CD4-positive, alpha-beta T cell (primary cell): ENCODE measurements around the gene GPS2. TPM values are rescaled to one million over a fixed set of nuclear protein-coding genes. Genes with fewer than 3 reads are reported as not detected.
A peak's percentile ranks its signal among the peaks of the same experiment; 100 is the strongest.

Source experiments
- ATAC-seq: fragments of 200-7000 bp; cut with Tn5 transposase; one replicate; pipeline ENCODE4 v1.10.0; 2022; ENCODE audit warnings: mild to moderate bottlenecking; ENCODE audit not compliant: poor library complexity
- CTCF ChIA-PET: fragments of 350-600 bp; sonication (Branson Sonifier 250); formaldehyde crosslinking; loops from one replicate; lab custom pipeline; 2021; ENCODE audit warnings: antibody characterized with exemption, inconsistent platforms; lab: Charles Lee
- POLR2A ChIA-PET: fragments of 350-600 bp; sonication (Branson Sonifier 250); formaldehyde crosslinking; loops from one replicate; lab custom pipeline; 2021; ENCODE audit warnings: antibody characterized with exemption, inconsistent platforms; lab: Charles Lee
- DNase-seq, 14 experiments: peaks; one replicate each; pipeline ENCODE4 v3.0.0-alpha.2; 2013 to 2020; ENCODE audit warnings: mixed read lengths in 2 of 14
- H3K27ac ChIP-seq, 2 donors: one replicate each; pipeline versions ENCODE4 v1.5.1 to v1.7.0; 2013; ENCODE audit warnings: low read length in 2 of 2, low read depth in 1 of 2, mild to moderate bottlenecking in 1 of 2
- H3K27me3 ChIP-seq, 2 experiments: 1 replicate in 1 of 2; 2 replicates in 1 of 2; pipeline versions ENCODE4 v1.6.1 to v1.7.0; 2013; ENCODE audit warnings: low read length in 2 of 2, control low read depth in 1 of 2, mild to moderate bottlenecking in 1 of 2, moderate library complexity in 1 of 2; ENCODE audit not compliant: insufficient read depth in 2 of 2, control insufficient read depth in 1 of 2
- H3K36me3 ChIP-seq: one replicate; pipeline ENCODE4 v1.6.1; 2013; ENCODE audit warnings: low read length, control low read depth; ENCODE audit not compliant: insufficient read depth
- H3K4me1 ChIP-seq: one replicate; pipeline ENCODE4 v1.6.1; 2013; ENCODE audit warnings: low read length, control low read depth; ENCODE audit not compliant: insufficient read depth
- H3K4me3 ChIP-seq: one replicate; pipeline ENCODE4 v1.5.1; 2013; ENCODE audit warnings: mild to moderate bottlenecking, low read length, moderate library complexity
- H3K9me3 ChIP-seq, 2 experiments: 1 replicate in 1 of 2; 2 replicates in 1 of 2; pipeline versions ENCODE4 v1.6.1 to v1.7.0; 2013; ENCODE audit warnings: low read length in 2 of 2, mild to moderate bottlenecking in 2 of 2, control low read depth in 1 of 2, moderate library complexity in 1 of 2; ENCODE audit not compliant: control insufficient read depth in 1 of 2, insufficient read depth in 1 of 2
- H3K27ac Mint-ChIP-seq: one replicate; pipeline ENCODE4 v1.8.0; 2020; ENCODE audit warnings: mixed read lengths
- H3K27me3 Mint-ChIP-seq: one replicate; pipeline ENCODE4 v1.8.0; 2021; ENCODE audit warnings: mixed read lengths
- H3K36me3 Mint-ChIP-seq: one replicate; pipeline ENCODE4 v1.8.0; 2021; ENCODE audit warnings: low read depth, mixed read lengths
- H3K4me1 Mint-ChIP-seq: one replicate; pipeline ENCODE4 v1.8.0; 2021; ENCODE audit warnings: low read depth, mixed read lengths
- H3K4me3 Mint-ChIP-seq: one replicate; pipeline ENCODE4 v1.8.0; 2020; ENCODE audit warnings: mild to moderate bottlenecking, mixed read lengths
- H3K9me3 Mint-ChIP-seq: one replicate; pipeline ENCODE4 v1.8.0; 2020; ENCODE audit warnings: mixed read lengths
- intact Hi-C, 2 experiments: fragments of 100-400 bp; cut with DNase I in 1 of 2; cut with micrococcal nuclease in 1 of 2; formaldehyde crosslinking; loops; one replicate each; pipeline versions ENCODE4 v1.15.1 to v1.9.0; 2023 to 2025; cut with DNase I, micrococcal nuclease
- total RNA-seq, 174 experiments: library from RNA in 2 of 174; stranded (reverse) in 2 of 174; gene quantifications; one replicate each; pipeline ENCODE4 v1.2.3 and lab custom pipeline; 2021 to 2026
- TF ChIP-seq, protein P1 (sequence below): fragments of 200-600 bp; IDR thresholded peaks from one replicate; pipeline ENCODE4 v1.8.0; 2022; ENCODE audit warnings: antibody characterized with exemption, mild to moderate bottlenecking

Gene GPS2
- total RNA-seq, 2 experiments from 2014 or later = 122 to 140 TPM

DNA sequence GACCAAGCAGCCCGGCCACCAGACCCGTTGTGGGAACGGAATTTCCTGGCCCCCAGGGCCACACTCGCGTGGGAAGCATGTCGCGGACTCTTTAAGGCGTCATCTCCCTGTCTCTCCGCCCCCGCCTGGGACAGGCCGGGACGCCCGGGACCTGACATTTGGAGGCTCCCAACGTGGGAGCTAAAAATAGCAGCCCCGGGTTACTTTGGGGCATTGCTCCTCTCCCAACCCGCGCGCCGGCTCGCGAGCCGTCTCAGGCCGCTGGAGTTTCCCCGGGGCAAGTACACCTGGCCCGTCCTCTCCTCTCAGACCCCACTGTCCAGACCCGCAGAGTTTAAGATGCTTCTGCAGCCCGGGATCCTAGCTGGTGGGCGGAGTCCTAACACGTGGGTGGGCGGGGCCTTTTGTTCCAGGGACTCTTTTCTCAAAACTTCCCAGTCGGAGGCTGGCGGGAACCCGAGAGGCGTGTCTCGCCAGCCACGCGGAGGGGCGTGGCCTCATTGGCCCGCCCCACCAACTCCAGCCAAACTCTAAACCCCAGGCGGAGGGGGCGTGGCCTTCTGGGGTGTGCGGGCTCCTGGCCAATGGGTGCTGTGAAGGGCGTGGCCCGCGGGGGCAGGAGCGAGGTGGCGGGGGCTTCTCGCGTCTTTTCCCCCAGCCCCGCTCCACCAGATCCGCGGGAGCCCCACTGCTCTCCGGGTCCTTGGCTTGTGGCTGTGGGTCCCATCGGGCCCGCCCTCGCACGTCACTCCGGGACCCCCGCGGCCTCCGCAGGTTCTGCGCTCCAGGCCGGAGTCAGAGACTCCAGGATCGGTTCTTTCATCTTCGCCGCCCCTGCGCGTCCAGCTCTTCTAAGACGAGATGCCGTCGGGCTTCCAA, 33.8 kb downstream of the GPS2 start, which contains the start of gene SLC2A4:
TSS of gene SLC2A4 (plus strand) at position 645 of the 879 bp plus-strand sequence. CDS start at position 862, 217 bp downstream.
- TF ChIP-seq, protein P1, sequence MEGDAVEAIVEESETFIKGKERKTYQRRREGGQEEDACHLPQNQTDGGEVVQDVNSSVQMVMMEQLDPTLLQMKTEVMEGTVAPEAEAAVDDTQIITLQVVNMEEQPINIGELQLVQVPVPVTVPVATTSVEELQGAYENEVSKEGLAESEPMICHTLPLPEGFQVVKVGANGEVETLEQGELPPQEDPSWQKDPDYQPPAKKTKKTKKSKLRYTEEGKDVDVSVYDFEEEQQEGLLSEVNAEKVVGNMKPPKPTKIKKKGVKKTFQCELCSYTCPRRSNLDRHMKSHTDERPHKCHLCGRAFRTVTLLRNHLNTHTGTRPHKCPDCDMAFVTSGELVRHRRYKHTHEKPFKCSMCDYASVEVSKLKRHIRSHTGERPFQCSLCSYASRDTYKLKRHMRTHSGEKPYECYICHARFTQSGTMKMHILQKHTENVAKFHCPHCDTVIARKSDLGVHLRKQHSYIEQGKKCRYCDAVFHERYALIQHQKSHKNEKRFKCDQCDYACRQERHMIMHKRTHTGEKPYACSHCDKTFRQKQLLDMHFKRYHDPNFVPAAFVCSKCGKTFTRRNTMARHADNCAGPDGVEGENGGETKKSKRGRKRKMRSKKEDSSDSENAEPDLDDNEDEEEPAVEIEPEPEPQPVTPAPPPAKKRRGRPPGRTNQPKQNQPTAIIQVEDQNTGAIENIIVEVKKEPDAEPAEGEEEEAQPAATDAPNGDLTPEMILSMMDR = no peak
- Histone ChIP-seq H3K9me3 (peaks cover 0 to 9% of the 10 kb centered on the region in 2 experiments), H3K27ac (no peak within 1 kb of the TSS), H3K4me1 (peaks cover 28% of the 10 kb centered on the region), H3K4me3 (peak within 1 kb of the TSS; percentile 53), H3K27me3 (peaks cover 33 to 47% of the 10 kb centered on the region in 2 experiments), H3K36me3 (no peaks in the 10 kb centered on the region)
- peak; percentile 59 to 93 (median 76) for DNase-seq
- ATAC-seq = peak; percentile 62
- Mint-ChIP-seq H3K9me3 (no peaks in the 10 kb centered on the region), H3K27ac (peak within 1 kb of the TSS; percentile 42), H3K27me3 (peaks cover 34% of the 10 kb centered on the region), H3K4me3 (peak within 1 kb of the TSS; percentile 85), H3K36me3 (no peaks in the 10 kb centered on the region), H3K4me1 (peaks cover 26% of the 10 kb centered on the region)
- intact Hi-C loops = loop anchor here (2.0 to 5.0 kb wide), 3 partner anchors 155 to 307 kb away; no protein-coding TSS in a partner anchor
- POLR2A ChIA-PET = interaction anchor here (0.6 to 2.0 kb wide), 10 partner anchors 12 to 406 kb away, joined by 3 to 9 read pairs (median 5); partner anchors contain the start of genes ACAP1, TP53 and ZBTB4
- CTCF ChIA-PET = interaction anchor here (1.0 to 3.1 kb wide), 5 partner anchors 15 to 55 kb away, joined by 3 to 13 read pairs (median 4); partner anchors contain the start of genes ACAP1 and NEURL4

DNA sequence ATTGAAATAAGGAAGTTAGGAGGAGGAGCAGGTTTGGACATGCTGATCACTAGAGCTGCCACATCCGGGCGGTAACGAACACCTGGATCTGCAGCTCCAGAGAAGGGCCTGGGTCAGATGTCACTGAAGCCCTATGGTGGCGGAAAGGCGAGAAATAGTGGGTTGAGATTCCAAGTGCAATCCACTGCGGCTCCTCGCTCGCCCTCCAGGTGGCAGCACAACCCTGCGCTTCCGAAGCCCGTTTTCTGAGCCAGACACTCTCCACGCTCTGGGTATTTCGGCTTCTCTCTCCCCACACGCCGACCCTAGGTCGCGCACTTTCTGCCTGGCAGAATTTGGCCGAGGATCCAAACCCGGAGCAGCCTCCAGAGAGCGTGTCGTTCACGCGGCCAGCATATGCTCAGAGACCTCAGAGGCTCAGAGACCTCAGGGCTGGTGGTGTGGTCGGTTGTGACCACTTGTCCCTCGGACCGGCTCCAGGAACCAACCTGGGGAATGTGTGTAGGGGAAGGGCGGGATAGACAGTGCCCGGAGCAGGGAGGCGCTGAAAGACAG, 34.6 kb downstream of the GPS2 start:
- H3K27ac ChIP-seq = no peak overlapping the region
- peak overlapping the region; percentile 53 for H3K4me3 ChIP-seq
- DNase-seq = peak; percentile 77 to 93 (median 84)
- ATAC-seq = peak; percentile 90
- Mint-ChIP-seq H3K4me1 (peaks cover 26% of the 10 kb centered on the region), H3K36me3 (no peaks in the 10 kb centered on the region), H3K27ac (peak overlapping the region; percentile 42), H3K9me3 (no peaks in the 10 kb centered on the region), H3K4me3 (peak overlapping the region; percentile 85), H3K27me3 (peaks cover 27% of the 10 kb centered on the region)
- H3K27me3 ChIP-seq = peaks cover 33 to 47% of the 10 kb centered on the region in 2 experiments
- TF ChIP-seq, protein P1 = peak; percentile 86
- peaks cover 28% of the 10 kb centered on the region for H3K4me1 ChIP-seq
- POLR2A ChIA-PET = interaction anchor here (0.6 to 1.8 kb wide), 9 partner anchors 13 to 407 kb away, joined by 3 to 7 read pairs (median 5); partner anchors contain the start of genes TP53 and ZBTB4
- CTCF ChIA-PET = interaction anchor here (1.0 to 3.1 kb wide), 7 partner anchors 16 to 75 kb away, joined by 3 to 13 read pairs (median 4); partner anchors contain the start of genes ACAP1 and NEURL4
- no peaks in the 10 kb centered on the region for H3K36me3 ChIP-seq
- peaks cover 0 to 9% of the 10 kb centered on the region in 2 experiments for H3K9me3 ChIP-seq
- intact Hi-C loops = loop anchor here (1.0 to 5.0 kb wide), 9 partner anchors 16 to 308 kb away; partner anchors contain the start of gene ELP5 (in 1 of the 2)

DNA sequence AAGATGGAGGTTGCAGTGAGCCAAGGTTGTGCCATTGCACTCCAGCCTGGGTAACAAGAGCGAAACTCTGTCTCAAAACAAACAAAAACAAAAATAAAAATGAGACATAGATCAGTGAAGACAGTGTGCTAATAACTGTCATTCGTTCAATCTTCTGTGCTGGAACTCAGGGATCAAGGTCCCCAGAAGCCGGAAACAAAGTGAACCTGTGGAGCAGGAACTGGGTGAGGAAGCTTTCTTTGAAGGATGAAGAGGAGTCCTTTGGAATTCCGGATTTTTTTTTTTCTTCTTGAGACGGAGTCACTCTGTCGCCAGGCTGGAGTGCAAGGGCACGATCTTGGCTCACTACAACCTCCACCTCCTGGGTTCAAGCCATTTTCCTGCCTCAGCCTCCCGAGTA, 35.7 kb downstream of the GPS2 start:
- H3K36me3 Mint-ChIP-seq = no peaks in the 10 kb centered on the region
- peaks cover 26% of the 10 kb centered on the region for H3K4me1 Mint-ChIP-seq
- DNase-seq (no peak), ATAC-seq (no peak)
- ChIA-PET CTCF (interaction anchor here (1.0 to 3.1 kb wide), 3 partner anchors 17 to 76 kb away, joined by 4 to 13 read pairs (median 4); no protein-coding TSS in a partner anchor), POLR2A (interaction anchor here (1.8 kb wide), 1 partner anchor 17 kb away, joined by 5 read pairs; no protein-coding TSS in a partner anchor)
- TF ChIP-seq, protein P1 = no peak
- peaks cover 33 to 38% of the 10 kb centered on the region in 2 experiments for H3K27me3 ChIP-seq
- H3K9me3 Mint-ChIP-seq = no peaks in the 10 kb centered on the region
- H3K27ac ChIP-seq = no peak overlapping the region
- no peak overlapping the region for H3K4me3 Mint-ChIP-seq
- no peak overlapping the region for H3K27ac Mint-ChIP-seq
- H3K4me3 ChIP-seq = no peak overlapping the region
- H3K4me1 ChIP-seq = peaks cover 28% of the 10 kb centered on the region
- intact Hi-C loops = loop anchor here in 1 of 2 experiments (5.0 kb wide), 1 partner anchor 313 kb away; the partner anchor contains the start of gene SOX15
- peaks cover 0 to 9% of the 10 kb centered on the region in 2 experiments for H3K9me3 ChIP-seq
- peaks cover 27% of the 10 kb centered on the region for H3K27me3 Mint-ChIP-seq
- no peaks in the 10 kb centered on the region for H3K36me3 ChIP-seq
